HG02623 (cell line): ENCODE results near the gene PPP4C.
"Not testable (repeated sequence)": the region's sequence is repeated elsewhere in the genome, so short reads cannot be mapped to it uniquely, and the experiment has no call there.

Experiments
- ATAC-seq: cut with Tn5 transposase; IDR thresholded peaks from one replicate; pipeline ENCODE4 v1.9.1; 2021; ENCODE audit warnings: moderate library complexity; ENCODE audit not compliant: unreplicated experiment

The PPP4C gene

DNA sequence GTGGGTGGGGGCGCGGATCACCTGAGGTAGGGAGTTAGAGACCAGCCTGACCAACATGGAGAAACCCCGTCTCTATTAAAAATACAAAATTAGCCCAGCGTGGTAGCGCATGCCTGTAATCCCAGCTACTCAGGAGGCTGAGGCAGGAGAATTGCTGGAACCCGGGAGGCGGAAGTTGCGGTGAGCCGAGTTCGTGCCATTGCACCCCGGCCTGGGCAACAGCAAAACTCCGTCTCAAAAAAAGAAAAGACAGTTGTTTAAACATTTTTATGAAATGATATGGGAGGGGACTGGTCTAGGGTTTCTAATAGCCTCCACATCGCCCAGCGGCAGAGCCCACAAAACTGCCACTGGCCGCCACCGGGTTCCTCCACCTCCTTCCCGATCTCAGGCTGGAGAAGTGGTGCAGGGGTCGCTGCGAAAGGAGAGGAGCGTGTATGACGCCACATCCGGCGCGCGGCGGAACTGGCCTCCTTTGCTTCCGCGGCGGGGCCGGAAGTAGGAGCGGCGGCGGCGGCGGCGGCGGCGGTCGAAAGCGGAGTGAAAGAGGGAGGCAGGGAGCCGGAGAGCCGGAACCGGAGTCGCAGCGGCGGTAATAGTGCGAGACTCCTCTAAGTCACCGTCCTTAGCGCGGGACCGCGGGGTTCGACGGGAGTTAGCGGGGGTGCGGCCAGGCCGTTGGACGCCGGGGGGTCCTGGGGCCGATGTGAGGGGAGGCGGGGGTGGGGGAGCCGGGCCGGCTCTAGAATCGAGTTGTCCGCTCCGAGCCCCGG is at the start of gene PPP4C:
Gene PPP4C (plus strand): TSS at position 492 of the 773 bp plus-strand sequence. CDS start 384 bp downstream, outside the sequence.
- ATAC-seq, result peak; percentile 59

DNA sequence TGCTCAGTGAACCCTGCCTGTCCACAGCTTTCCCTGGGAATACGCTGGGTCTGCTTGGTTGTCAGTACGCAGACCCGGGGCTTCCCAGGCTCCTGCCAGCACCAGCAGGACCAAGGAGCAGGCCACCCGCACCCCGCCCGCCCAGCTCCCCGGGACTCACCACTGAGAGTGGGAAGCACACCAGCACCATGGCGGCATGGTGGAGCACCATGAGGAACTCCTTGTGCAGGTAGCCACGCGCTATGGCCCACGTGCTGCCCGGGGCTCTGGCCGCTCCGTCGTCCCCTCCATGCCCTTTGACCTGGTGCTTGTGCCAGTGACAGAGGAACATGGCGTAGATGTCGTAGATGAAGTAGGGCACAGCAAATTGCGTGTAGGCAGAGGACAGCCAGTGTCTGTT is 49.3 kb upstream of the PPP4C start:
- ATAC-seq, result no peak

DNA sequence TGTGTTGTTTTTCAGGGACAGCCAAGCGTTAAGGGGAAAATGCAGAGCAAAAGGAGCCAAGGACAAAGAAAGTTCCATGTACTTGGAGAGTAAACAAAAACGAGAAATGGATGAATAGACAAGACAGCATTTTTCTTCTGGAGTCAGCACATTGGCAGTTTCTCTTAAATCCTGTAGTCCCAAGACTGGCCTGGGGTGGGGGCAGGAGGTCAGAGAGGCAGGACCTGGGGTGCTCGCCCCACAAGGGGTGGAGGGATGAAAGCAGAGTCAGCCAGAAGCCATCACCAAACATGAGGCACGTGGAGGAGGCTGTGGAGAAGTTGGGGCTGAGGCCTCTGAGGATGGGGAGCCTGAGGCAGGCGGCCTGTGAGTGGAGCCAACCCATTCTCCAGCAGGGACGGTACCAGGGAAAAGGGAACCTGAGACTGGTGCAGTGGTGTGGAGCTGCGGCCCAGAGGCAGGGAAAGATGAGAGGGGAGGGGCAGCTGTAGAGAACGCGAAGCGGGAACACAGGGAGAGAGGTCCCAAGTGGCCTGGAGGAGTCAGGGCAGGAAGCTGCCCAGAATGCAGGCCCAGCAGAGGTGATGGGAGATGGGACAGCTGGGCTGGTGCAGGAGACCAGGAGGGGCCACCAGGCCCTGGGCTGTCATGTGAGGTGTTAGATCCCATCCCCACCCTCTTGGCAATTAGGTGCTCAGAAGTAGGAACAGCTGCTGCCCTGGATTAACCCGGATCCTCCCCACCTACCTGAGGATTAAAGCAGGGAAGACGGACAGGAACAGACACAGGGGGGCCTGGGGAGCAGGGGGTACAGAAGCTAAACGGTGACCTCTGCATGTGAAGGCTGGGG is 48.0 kb upstream of the PPP4C start:
- ATAC-seq, result no peak

DNA sequence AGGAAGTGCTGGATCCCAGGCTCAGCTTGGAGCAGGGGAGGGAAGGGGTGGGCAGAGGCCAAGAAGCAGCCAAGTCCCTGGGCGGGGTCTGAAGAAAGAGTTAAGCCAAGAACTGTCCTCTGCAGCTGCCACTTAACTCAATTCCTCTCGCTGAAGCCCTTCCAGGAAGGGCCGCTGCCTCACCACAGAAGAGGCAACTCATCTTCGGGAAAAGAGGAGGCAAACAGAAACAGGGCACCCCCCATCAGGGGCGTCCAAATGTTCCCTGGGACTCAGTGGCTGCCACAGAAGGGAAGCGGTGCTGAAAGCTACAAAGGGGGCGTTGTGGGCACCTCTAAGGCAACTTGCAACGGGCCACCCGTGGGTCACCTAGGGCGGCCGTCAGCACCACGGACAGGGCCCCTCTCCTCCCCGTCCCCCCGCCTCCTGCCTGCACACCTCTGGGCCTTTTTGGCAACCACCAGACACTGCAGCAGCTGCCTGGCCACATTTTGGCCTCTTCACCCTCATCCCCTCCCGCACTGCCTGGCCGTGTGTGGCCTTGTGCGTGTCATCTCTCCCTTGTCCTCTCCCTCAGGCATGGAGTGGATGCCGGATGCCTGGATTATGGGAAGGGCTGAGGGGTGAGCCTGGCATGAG is 47.2 kb upstream of the PPP4C start:
- no peak for ATAC-seq

DNA sequence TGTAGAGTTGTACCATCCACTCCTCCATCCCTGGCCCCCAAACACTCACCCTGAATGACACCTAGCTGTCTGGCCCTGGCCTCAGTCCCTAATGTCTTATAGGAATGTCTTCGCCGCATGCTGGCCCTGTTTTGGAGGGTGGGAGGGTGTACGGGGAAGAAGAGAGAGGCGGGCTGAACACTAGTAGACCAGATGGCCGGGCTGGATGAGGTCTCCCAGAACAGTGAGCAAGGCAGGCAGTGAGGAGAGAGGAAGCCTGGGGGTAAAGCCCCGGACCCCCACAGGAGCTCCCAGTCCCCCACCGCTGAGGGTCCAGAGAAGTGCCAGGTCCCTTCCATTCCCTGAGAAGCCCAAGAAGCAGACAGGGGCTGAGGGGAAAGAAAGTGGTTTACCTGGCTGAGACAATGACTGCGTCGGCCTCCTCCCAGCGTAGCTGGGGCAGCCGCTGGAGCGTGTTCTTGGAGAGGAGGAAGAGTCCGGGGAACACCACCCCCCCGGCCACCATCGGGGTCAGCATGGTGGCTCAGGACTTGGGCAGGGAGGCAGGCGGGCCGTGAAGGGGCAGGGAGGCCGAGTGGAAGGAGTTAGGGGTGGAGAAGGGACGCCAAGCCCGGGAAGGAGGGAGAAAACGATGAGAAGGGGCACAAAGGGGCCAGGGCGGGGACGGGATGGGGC is 45.6 kb upstream of the PPP4C start:
- ATAC-seq, result no peak

DNA sequence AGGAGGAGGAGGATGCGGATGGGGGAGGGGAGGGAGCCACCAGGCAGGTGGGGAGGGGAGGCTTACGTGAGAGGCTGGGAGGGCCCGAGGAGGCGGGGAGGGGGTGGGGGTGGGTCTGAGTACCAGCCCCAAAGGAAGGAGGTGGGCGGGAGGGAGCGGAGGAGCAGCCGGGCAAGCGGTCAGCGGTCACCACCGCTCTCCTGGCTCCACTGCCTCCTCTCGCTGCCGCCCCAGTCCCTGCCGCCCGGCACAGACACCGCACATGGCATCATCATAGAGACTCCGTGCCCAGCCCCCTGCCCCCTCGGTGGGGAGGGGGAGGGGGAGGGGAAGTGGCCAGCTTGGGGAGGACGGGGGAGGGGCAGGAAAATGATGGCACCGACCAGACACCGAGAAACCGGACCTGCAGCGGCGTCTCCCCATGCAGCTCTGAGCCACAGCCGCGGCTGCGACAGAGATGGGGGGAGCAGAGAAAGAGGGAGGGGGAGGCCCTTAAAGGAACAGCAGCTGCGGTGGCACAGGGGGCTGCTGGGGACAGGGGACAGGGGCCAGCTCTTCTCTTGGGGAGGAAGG is 44.9 kb upstream of the PPP4C start, which contains the start of gene TLCD3B:
Gene TLCD3B (minus strand): TSS at position 431 of the 573 bp plus-strand sequence. CDS start 744 bp downstream, outside the sequence.
- no peak for ATAC-seq

DNA sequence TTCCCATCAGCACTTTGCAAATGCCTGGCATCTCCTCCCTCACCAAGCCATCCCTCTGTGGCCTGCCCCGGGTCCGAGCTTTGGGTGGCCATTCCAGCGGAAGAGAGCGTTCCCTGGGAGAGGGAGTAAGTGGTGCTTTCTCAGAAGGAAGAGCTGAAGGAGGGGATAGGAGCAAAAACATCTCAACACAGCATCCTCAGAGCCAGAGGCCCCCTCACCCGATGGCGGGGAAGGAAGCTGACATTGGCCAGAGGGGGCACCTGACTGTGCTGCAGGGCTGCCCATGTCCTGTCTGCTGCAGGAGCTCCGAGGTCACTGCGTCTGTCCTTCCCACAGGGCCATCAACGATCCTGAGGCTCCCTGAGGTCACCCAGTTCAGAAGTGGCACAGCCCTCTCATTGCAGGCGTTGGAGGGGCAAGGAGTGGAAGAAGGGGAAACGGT is 44.3 kb upstream of the PPP4C start:
- no peak for ATAC-seq

GRCh38 chr16:30032083-30032819 is 43.5 kb upstream of the PPP4C start:
- no peak for ATAC-seq

GRCh38 chr16:30033270-30033669 is 42.5 kb upstream of the PPP4C start:
- no peak for ATAC-seq

DNA sequence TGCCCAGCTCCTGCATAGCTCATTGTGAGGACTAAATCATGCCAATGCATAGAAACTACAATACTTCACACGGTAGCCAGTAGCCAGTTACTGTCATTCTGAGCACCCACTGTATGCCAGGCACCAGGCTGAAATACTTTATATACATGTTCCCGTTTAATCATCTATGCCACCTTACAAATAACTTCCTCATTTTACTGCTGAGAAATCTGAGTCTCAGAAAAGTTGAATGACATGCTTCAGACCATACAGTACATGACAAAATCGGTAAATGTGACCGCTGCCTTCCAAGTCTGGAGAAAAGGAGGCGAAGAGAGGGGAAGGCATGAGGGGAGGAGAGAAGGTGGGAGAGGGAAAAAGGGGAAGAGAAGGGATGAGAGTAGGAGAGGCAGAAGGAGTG is 35.6 kb upstream of the PPP4C start:
- no peak for ATAC-seq

DNA sequence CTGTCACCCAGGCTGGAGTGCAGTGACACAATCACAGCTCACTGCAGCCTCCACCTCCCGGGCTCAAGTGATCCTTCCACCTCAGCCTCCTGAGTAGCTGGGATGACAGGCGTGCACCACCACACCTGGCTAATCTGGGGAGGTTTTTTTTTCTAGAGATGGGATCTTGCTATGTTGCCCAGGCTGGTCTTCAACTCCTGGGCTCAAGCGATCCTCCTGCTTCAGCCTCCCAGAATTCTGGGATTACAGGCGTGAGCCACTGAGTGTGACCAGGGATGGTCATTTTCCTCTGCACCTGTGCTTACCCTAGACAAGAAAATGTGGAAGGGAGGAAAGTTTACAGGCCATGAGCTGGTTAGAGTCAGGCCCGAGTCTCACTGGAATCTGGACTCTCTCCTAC is 35.1 kb upstream of the PPP4C start:
- ATAC-seq, result not testable (repeated sequence)

- ATAC-seq, result no peak
Measured at GRCh38 chr16:30041841-30042240, 34.0 kb upstream of the PPP4C start.

DNA sequence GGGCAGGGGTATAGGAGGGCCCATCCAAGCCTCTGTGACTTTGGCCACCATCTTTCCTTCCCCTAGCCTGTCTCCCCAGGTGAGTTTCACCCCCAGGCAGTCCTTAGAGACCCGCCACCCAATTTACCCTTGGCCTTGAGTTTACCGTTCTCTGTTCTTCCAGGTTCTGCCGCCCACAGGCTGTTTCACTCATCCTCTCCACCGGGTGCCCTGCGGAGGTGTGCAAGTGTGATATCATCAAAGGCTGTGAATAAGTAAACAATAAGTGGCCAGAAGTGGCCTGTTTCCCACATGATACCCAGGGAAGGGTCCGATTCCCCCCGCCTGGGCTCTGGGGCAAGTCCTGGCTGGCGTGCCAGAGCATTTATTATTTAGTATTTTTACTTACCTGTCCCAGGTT is 29.6 kb upstream of the PPP4C start:
- no peak for ATAC-seq

- ATAC-seq, result no peak
Measured at GRCh38 chr16:30046588-30046987, 29.2 kb upstream of the PPP4C start.

GRCh38 chr16:30049871-30050270 is 25.9 kb upstream of the PPP4C start:
- no peak for ATAC-seq

DNA sequence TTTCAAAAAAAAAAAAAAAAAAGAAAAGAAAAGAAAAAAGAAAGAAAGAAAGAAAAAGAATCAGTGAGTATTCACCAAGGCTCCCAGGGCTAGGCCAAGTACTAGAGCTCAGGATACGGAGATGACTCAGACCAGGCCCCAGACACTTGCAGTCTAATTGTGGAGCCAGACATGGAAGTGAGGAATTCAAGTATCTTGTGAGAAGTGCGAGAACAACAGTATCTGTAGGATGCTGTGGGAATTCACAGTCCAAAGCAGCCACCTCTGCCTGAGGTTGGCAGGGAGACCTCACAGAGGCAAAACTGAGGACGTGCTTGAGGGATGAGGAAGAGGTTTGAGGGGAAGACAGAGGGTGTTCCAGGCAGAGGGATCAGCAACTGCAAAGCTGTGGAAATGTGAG is 24.3 kb upstream of the PPP4C start:
- no peak for ATAC-seq

DNA sequence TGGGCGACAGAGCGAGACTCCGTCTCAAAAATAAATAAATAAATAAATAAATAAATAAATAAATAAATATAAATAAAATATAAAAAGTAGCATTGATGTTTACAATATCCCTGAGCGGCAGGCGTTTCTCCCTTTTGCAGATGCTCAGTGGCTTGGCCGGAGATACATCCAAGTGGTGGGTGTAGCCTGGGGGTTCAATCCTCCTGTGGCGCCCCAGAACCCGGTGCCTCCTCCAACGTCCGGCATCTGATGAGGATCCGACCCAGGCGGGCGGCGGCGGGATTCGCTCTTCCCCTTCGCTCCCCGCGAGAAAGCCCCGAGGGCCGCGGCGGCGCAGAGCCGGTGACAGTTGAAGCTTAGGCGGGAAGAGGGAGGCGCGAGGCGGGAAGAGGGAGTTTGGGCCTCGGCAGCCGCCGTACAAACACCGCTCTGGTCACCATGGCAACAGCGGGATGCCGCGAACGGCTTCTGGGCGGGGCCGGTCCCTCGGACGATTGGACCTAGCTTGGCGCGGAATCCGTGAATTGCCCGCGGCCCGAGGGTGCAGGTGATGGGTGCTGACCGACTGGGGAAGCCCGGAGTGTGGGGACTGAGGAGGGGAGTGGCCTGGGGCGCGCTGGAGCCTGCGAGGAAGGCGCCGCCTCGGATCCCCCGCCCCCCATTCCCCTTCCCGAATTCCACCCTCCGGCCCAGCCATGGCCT is 23.0 kb upstream of the PPP4C start:
- no peak for ATAC-seq

DNA sequence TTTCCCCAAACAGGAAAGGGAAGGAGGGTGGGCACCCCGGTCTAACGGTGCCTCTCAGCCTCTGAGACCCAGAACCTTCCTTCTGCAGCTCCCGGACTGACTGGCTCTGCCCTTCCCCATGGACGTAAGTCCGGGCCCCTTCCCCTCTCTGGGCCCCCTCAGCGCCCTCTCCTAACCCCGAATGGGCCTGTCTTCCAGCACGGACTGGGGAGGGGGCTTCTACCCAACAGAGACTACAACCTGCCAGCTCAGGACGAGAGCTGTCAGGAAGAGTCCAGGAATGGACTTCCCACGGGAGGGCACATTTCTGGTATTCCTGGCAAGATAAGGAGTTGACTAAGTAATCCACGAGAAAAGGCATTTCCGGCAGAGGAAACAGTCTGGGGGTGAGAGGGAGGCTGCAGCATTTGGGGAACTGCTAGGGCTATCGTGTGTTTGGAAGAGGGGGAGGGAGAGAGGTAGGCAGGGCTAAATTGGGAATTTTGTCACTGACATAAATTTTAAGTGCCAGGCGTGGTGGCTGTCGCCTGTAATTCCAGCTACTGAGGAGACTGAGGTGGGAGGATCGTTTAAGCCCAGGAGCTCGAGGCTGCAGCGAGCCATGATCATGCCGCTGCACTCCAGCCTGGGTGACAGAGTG is 22.3 kb upstream of the PPP4C start:
- no peak for ATAC-seq

GRCh38 chr16:30054451-30054850 is 21.3 kb upstream of the PPP4C start:
- ATAC-seq, result no peak
